Retinal pigment epithelial cell (primary cell): Measurements from ENCODE around the gene CCDC137.

ENCODE experiments used
- DNase-seq: peaks from one replicate; pipeline ENCODE4 v3.0.0-alpha.2; 2010; ENCODE audit warnings: low read depth
- H3K4me3 ChIP-seq: 2 replicates; pipeline ENCODE4 v1.5.1; 2011; ENCODE audit warnings: mild to moderate bottlenecking, low read length, control low read depth, moderate library complexity
- CTCF ChIP-seq: conservative IDR thresholded peaks from 2 replicates; pipeline ENCODE4 v1.5.1; 2011; ENCODE audit warnings: low read depth, low read length, control low read depth, inconsistent platforms

CCDC137 gene

GRCh38 chr17:81713004-81713555, 46.5 kb downstream of the CCDC137 start:
- no peak for TF ChIP-seq CTCF
- H3K4me3 ChIP-seq: peak overlapping the region; percentile 62
- no peak for DNase-seq

GRCh38 chr17:81713556-81714411, 47.2 kb downstream of the CCDC137 start:
- H3K4me3 ChIP-seq: peak overlapping the region; percentile 62
- no peak for TF ChIP-seq CTCF
- DNase-seq: no peak

- peak overlapping the region; percentile 62 for H3K4me3 ChIP-seq
- no peak for DNase-seq
- no peak for TF ChIP-seq CTCF
Measured at GRCh38 chr17:81714412-81715106, 48.0 kb downstream of the CCDC137 start.

- H3K4me3 ChIP-seq: no peak overlapping the region
- no peak for TF ChIP-seq CTCF
- DNase-seq: no peak
Measured at GRCh38 chr17:81715107-81715871, 48.8 kb downstream of the CCDC137 start.

- no peak overlapping the region for H3K4me3 ChIP-seq
- DNase-seq: no peak
- TF ChIP-seq CTCF: no peak
Measured at GRCh38 chr17:81715872-81716673, 49.5 kb downstream of the CCDC137 start.

GRCh38 chr17:81716674-81716996, 50.1 kb downstream of the CCDC137 start:
- no peak for TF ChIP-seq CTCF
- no peak for DNase-seq
- no peak overlapping the region for H3K4me3 ChIP-seq
